Non-pigmented ciliary epithelial cell (primary cell): ENCODE data around the gene CHAC2.
"Not testable (repeated sequence)": the region's sequence is repeated elsewhere in the genome, so short reads cannot be mapped to it uniquely, and the experiment has no call there.

Experiments used
- DNase-seq: peaks from one replicate; pipeline ENCODE4 v3.0.0-alpha.2; 2010; ENCODE audit warnings: low read depth

Gene CHAC2

GRCh38 chr2:53767405-53768241 is at the start of gene CHAC2:
CHAC2 (plus strand) TSS chr2:53767804; CDS start chr2:53767887, 83 bp downstream.
- no peak for DNase-seq

GRCh38 chr2:53720944-53721343 is 46.7 kb upstream of the CHAC2 start:
- DNase-seq, result not testable (repeated sequence)

- peak; percentile 27 for DNase-seq
Measured at GRCh38 chr2:53724536-53724935, 43.1 kb upstream of the CHAC2 start.

- no peak for DNase-seq
Measured at GRCh38 chr2:53725662-53726061, 41.9 kb upstream of the CHAC2 start.

GRCh38 chr2:53727921-53728320 is 39.7 kb upstream of the CHAC2 start:
- no peak for DNase-seq

- no peak for DNase-seq
Measured at GRCh38 chr2:53729143-53729762, 38.4 kb upstream of the CHAC2 start.

GRCh38 chr2:53737091-53737490 is 30.5 kb upstream of the CHAC2 start:
- no peak for DNase-seq

- DNase-seq, result no peak
Measured at GRCh38 chr2:53739032-53739431, 28.6 kb upstream of the CHAC2 start.

- peak; percentile 26 for DNase-seq
Measured at GRCh38 chr2:53740170-53740569, 27.4 kb upstream of the CHAC2 start.

- DNase-seq, result no peak
Measured at GRCh38 chr2:53744395-53745065, 23.1 kb upstream of the CHAC2 start.

- no peak for DNase-seq
Measured at GRCh38 chr2:53750041-53750768, 17.4 kb upstream of the CHAC2 start.

GRCh38 chr2:53751728-53752127 is 15.9 kb upstream of the CHAC2 start:
- DNase-seq, result no peak

GRCh38 chr2:53752385-53752784 is 15.2 kb upstream of the CHAC2 start:
- DNase-seq, result no peak

- no peak for DNase-seq
Measured at GRCh38 chr2:53753041-53753440, 14.6 kb upstream of the CHAC2 start.

GRCh38 chr2:53755121-53755520 is 12.5 kb upstream of the CHAC2 start:
- DNase-seq, result no peak

GRCh38 chr2:53756644-53757043 is 11.0 kb upstream of the CHAC2 start:
- DNase-seq, result no peak

- DNase-seq, result not testable (repeated sequence)
Measured at GRCh38 chr2:53757206-53757605, 10.4 kb upstream of the CHAC2 start.

GRCh38 chr2:53765767-53766166 is 1.8 kb upstream of the CHAC2 start:
- no peak for DNase-seq

GRCh38 chr2:53768242-53768542 is 588 bp downstream of the CHAC2 start:
- DNase-seq, result no peak

GRCh38 chr2:53769318-53769945 is 1.8 kb downstream of the CHAC2 start:
- no peak for DNase-seq

- no peak for DNase-seq
Measured at GRCh38 chr2:53770264-53770663, 2.7 kb downstream of the CHAC2 start.

GRCh38 chr2:53777134-53777533 is 9.5 kb downstream of the CHAC2 start:
- no peak for DNase-seq
